GM21737 (cell line): Measurements from ENCODE around the gene KCNH4.
"Not testable (repeated sequence)": the region's sequence is repeated elsewhere in the genome, so short reads cannot be mapped to it uniquely, and the experiment has no call there.

Source experiments
- ATAC-seq: cut with Tn5 transposase; IDR thresholded peaks from one replicate; pipeline ENCODE4 v1.9.1; 2021; ENCODE audit warnings: mild to moderate bottlenecking, moderate library complexity; ENCODE audit not compliant: unreplicated experiment

Gene KCNH4

DNA sequence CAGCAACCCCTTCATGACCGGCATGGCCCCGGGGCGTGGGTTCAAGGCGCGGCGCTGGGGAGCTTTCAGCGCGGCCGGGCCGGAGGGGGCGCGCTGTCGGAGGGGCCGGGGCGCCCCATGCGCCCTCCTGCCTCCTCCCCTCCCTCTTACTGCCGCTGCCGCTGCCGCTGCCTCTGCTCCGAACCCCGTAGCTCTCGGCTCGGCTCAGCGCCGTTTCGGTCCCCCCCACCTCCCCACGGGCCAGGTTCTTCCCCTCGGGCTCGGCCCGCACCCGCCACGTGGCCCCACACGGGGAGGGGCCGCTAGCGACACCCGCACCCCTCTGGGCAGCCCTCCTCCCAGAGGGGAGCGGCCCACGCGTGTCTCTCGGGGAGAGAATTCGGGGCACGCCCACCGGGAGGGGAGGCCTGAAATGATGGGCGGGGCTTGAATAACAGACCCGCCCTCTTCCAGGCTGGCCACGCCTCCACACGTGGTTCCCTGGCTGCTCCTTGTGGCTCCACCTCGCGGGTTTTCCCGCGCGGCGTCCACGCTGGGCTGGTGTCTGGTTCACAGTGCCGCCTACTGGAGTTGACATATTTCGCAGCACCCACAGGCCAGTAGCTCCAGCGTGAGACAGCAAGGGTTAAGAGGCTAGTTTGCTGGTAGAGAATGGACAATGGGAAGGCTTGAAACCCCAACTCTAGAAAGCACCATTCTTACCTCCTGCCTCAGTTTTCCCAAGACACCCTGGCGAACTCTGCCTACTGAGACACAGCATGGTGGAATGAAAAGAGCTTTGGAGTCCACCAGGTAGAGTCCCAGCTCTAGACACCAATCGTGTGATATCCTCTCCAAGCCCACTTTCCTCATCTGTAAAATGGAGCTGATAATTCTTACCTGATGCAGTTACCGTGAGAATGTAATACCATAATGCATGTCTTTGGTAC lies at the start of gene KCNH4:
KCNH4 (minus strand) TSS at position 221 of the 929 bp plus-strand sequence; CDS start at position 24, 197 bp downstream.
- ATAC-seq, result no peak

DNA sequence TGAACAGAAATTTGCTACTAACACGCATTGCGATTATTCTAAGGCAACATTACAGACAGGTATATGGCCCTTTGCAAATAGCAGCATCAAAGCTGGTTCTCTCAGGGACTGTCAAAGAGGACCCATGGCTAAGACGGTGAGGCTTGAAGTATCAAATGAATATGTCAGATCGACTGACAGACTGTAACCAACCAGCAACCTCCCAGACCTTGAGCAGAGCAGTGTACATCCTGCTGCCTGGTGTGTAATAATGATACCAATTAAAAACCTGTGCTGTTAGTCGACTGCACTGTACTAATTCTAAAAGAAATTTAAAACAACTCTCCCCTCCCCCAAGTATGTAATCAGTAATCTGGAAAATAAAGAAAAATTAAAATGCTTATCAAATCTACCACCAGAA lies 49.3 kb upstream of the KCNH4 start:
- no peak for ATAC-seq

DNA sequence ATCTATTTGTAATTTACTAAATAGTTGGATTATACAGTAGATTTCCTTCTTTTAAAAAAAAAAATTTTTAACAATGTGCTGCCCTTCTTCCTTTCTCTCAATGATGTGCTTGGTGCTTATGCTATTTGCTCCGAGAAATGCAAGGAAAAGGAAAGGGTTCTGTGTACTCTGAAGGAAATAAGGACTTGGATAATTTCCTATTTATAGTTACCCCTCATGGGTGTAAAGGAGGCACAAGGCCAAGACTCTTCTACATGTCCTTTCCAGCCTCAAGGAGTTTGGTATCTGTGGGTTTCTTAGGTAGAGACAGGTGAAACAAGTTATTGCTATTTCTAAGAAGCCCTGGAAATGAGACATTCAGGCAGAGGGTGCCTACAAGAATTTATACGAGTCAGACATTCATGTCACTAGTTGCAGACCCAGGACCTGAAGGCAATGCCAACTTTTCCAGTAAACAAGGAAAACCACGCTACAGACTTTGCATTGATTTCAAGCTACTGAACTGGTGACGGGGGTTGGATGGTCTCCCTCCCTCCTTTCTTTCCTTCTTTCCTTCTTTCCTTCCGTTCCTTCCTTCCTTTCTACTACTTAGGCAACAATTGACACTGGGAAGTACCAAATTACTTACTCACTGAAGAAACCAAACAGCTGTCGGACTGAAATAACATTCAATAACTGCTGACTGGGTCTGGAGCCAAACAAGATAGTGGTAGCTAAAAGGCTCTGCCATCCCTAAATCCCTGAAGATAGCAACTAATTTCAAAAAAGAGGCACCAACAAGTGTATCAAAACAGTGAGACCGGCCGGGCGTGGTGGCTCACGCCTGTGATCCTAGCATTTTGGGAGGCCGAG lies 47.1 kb upstream of the KCNH4 start:
- no peak for ATAC-seq

DNA sequence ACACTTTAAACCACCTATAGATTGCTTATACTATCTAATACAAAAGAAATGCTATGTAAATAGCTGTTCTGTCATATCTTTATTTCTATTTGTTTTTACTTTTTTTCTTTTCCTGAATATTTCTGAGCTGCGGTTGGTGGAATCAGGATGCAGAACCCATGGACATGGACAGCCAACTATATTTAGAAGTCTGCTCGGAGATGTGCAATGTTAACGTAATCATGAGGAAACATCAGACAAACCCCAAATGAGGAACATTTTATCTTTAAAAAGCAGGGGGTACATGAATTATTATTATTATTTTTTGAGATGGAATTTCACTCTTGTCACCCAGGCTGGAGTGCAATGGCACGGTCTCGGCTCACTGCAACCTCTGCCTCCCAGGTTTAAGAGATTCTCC lies 44.7 kb upstream of the KCNH4 start:
- ATAC-seq, result no peak

DNA sequence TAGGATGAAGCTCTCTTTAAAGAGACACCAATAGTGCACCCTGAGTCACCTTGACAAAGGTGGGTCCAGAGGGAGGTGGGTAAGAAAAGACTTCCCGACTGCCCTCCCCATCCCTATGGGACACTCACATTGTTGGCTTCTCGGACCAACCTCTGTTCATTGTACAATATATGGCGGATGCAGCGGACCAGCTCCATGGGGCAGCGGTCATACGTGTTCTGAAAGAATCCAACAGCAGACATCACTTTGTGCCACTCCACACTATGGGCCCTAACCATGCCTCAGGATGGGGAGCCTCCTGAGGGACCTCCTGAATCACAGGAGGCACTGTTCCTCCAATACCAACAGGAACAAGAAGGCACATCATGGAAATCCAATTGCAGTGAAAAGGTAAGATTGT lies 43.7 kb upstream of the KCNH4 start:
- ATAC-seq, result no peak

DNA sequence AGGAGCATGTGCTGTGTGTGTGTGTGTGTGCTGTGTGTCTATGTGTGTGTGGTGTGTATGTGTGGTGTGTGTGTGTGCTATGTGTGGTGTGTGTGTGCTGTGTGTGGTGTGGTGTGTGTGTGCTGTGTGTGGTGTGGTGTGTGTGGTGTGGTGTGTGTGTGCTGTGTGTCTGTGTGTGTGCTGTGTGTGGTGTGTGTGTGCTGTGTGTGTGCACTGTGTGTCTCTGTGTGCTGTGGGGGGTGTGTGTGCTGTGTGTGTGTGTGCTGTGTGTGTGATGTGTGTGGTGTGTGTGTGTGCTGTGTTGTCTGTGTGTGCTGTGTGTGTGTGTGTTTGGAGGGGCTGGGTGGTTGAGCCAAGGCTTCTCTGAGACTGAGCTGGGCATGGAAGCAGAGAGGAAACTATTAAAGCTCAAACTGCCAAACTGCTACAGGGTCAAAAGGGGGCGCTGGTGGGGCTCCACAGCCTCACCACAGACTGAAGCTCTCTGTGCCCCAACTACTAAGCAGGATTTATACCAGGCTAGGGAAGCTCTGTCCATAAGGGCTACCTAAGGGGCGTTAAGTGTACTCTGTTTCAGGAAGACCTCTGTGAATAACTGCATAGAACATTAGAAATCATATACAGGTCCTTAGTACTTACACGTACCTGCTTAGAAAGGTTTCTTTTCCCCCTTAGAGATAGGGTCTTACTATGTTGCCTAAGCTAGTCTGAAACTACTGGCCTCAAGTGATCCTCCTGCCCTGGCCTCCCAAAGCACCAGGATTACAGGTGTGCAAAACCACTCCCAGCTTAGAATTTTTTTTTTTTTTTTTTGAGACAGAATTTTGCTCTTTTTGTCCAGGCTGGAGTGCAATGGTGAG lies 41.2 kb upstream of the KCNH4 start:
- no peak for ATAC-seq

DNA sequence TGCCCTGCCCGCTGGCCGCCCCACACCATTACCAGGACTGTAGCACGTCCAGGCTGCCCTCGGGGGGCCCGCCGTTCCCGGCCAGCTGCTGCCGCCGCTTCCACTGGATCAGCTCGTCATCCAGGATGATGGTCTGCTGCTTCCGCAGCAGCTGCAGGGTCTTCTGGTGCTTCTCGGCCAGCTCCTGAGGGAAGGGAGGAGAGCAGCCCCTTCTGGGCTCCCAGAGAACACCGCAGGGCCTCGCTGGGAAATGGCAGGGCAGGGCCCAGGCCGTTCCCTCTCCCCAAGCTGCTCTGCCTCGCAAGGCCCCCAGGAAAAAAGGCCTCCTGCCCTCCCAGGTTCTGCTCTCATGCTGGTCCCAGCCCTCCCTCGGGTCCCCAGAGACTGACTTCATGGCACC lies 38.3 kb upstream of the KCNH4 start:
- ATAC-seq, result not testable (repeated sequence)

DNA sequence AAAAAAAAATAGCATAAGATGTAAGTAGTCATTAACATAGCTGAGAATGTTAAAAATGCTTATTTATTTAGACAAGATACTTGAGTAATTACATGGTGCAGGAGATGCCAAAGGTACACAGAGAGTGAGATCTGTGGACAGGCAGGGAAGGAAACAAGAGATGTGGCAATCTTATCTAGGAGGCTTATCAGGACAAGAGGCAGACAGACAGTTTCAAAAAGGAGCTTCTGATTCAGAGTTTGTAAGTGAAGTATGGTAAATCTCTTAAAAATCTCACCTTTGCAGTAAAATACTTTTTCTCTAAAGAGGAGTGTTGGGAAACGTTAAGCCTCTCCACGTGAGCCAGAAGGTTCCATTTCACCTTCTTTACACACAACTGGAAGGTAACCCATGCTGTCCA lies 33.2 kb upstream of the KCNH4 start:
- no peak for ATAC-seq

DNA sequence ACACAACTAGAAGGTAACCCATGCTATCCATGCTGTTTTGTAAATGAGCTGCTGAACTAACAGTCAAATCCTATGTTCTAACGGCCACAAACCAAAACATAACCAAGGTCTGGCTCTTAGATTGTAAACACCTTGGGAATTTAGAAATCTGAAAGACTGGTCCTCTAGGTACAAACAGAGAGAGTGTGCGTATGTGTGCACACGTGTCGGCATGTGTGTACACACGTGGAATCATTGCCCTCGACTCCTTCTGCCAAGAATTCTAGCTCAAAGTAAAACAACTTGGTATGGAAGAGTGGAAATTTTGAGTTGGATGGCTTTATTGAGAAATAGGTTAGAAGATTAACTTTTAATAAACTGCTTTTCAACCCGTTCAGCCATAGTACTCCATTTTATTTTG lies 31.4 kb upstream of the KCNH4 start:
- ATAC-seq, result no peak

DNA sequence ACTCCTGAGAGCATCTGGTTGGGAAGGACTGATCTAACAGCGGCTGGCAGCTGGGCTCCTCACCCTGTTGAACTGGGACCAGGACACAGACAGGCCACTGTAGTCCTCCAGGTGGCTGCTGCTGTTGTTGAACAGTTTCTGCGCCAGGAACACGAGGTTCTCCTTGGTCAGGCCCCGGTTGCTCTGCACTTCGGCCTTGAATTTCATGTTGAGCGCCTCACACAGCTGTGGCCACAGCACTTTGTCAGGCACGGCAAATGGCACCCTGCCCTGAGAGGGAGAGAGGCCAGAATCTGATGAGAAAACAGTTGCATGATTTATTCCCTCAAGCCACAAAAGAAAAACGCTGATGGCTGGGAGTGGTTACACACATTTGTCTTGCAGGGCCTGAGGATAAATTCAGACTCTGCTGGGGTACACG lies 31.0 kb upstream of the KCNH4 start:
- not testable (repeated sequence) for ATAC-seq

DNA sequence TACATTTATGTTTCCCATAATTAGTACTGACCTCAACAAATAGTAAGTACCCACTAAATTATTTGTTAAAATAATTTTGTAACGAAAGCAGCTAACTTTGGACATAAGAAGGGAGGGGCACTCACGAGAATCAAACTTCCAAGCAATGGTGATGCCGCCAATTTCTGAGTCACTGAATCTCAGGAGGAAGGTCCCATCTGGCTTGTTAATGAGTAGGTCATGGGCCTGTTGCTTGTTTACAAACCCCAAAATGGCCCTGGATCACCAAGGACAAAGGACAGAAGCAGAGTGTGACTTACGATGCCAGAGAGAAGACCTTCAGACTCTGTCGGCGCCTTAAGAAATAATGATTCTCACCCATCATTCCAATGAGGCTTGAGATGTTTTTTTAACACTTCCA lies 29.1 kb upstream of the KCNH4 start:
- ATAC-seq, result no peak

DNA sequence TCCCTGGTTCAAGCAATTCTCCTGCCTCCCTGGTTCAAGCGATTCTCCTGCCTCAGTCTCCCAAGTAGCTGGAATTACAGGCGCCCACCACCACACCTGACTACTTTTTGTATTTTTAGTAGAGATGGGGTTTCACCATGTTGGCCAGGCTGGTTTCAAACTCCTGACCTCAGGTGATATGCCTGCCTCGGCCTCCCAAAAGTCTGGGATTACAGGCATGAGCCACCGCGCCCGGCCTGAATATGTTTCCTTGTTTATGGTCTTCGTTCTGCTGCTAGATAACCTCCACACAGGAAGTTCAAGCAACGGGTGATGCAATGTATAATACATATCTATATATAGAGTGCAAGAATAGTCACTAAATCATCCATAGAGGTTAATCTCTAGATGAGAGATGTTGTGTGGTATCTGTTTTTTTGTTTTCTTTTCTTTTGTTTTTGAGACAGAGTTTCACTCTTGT lies 25.2 kb upstream of the KCNH4 start:
- ATAC-seq, result not testable (repeated sequence)

DNA sequence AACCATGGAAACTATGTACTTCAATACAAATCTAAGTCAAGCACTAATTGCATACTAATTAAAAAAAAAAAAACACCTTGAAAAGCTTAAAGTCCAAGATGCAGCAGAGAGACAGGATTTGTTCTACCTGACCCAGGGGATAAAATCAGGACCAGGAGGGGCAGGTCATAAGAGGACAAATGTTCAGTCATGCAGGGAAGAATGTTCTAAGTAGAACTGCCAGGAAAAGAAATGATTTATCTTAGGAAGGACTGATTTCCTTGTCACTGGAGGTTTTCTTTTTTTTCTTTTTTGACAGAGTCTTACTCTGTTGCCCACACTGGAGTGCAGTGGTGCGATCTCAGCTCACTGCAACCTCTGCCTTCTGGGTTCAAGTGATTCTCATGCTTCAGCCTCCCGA lies 22.4 kb upstream of the KCNH4 start:
- no peak for ATAC-seq

DNA sequence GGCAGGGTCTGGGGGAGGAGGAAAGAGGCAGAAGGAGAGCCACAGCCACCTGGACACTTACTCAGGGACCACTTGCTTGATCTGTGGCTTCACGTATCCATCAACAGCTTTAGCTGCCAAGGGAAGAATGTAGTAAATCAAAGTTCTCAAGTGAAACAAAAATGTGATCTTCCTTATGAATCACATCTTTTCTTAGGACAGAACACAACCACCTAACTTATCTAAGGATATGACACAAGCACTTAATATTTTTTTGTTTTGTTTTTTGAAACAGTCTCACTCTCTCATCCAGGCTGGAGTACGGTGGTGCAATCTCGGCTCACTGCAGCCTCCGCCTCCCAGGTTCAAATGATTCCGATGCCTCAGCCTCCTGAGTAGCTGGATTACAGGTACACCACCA lies 21.8 kb upstream of the KCNH4 start:
- ATAC-seq, result no peak

DNA sequence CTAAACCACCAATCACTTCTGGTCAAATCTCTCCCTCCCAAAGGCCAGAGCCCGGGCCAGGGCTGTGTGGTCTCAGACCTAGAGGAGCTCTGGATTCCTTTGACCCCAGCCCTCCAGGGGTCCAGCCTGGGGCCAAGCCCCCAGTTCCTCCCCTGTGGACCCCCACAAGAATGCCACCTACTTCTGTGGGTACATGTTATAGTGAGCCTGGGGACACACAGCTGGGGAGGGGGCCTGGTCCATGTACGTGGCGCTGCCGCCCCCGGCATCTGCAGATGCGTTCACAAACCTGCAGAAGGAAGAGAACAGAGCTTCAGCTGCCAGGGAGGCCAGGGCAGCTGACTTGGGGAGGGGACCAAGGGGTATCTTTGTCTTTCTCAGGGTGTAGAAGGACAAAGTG lies 21.2 kb upstream of the KCNH4 start:
- no peak for ATAC-seq

DNA sequence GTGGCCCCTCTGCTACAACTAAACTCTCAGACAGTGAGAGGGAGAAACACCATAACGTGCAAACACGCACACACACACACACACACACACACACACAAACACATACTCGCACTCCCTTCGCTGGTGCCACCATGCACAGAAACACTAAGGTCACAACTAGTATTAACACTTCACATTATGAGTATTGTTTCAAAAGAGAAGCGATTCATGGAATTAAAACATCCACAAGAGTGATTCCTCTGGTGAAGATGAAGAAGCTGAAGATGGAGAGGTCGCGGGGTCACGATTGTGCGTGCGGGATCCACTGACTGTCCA lies 20.5 kb upstream of the KCNH4 start:
- no peak for ATAC-seq

DNA sequence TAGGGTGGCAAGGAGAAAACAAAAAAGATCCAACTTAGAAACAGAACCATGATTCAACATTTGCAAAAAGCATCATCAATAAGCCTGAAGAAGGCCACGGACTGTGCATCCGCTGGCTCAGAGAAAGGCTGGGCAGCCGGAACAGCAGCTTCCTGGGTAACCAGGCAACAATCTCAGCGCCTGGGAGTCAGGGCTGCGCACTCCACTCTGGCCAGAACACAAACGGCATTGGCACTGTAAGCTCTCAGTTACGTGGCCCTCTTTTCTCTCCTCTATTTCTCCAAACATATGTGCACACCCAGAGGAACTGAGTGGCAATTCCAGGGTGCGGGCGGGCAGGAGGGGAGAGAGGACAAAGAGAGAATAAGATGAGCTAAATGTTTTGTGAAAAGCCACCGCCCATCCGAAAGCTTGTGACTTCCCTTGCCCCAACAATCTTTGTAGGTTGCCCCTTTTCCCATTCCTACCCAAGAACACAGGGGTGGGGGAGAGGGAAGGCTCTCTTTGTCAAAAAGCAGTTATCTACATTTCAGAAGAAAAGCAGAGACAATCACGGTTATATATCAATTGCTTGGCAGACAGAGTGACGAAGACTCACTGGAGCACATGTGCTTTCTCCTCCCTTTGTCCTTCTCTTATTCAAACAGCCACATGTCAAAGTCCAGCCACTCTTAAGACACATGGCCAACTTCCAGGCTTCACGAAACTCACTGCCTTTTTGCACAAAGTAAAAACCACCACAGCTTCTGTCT lies 19.9 kb upstream of the KCNH4 start:
- ATAC-seq, result no peak

DNA sequence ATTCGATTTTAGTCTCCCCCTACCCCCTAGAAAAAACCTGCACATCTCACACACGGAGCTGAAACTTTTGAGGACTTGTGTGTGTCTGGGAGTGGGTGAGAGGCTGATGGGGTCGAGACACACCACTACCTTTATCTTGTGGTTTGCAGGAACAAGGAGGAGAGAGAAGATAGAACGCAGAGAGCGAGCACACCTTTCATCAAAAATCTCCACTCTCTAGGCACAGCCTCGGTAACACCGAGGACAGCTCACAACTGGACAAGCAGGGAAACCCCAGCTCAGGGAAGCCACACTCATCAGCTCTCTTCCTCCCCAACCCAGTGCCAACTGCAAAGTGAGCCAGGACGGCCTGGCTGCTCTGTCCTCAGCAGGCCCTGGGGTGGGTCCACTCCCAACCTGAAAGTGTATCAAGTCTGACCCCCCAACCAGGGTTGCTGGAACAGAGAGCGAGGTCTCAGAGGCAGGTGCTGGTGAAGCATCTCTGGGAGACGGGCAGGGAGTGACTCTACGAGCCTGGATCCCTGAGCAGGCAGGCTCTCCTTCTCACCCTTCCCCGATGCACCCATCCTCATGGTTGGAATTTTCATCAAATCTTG lies 18.6 kb upstream of the KCNH4 start:
- no peak for ATAC-seq

DNA sequence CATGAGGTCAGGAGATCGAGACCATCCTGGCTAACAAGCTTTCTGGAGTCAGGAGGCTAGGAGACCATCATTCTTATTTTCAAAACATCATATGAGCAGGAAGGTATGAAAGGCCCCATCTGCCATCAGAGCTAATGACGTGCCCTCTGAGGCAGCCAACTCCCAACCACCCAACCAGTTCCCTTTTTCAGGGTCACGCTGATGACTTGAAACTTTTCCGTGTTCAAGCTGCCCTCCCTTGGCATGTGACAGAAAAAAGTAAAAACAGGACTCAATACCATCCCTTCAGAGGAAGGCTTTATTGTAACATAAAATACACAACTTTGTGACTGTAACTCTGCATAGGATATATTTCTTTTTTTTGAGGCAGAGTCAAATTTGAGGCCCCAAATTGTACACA lies 18.0 kb upstream of the KCNH4 start:
- ATAC-seq, result no peak
